ENCODE measurements around the gene EVC2.

DNA sequence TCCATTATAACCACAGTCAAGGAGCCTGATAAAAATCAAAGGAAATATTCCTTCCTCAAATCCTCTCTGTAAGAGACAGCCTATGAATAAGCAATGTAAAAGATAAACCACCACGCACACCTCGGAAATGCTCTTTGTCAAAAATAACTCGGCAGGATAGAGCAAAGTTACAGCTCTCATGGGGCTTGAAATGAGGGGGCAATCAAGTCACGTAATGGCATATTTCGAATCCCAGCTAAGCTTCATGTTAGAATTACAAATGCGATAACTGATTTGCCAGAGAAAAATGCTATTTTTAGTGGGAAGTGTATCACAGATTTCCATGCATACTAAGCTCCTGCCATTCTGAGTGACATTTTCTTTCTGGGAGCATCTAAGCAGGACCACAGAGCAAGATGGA is 49.4 kb downstream of the EVC2 start:
- TF ChIP-seq CTCF (IDR thresholded peaks at IDR 0.05; ENCODE audit: low read depth, low read length) = no peak
- no peak for TF ChIP-seq EZH2phosphoT487 (IDR thresholded peaks at IDR 0.05; ENCODE audit: low read depth)

Data from OCI-LY3 (cell line).